OCI-LY3 (cell line): ENCODE data around the gene IGFBP7.

Experiments
- H2AFZ ChIP-seq: fragments of 200-600, 300-600 bp; shearing (Covaris generic); 2 replicates; pipeline ENCODE4 v1.6.0; 2014; ENCODE audit warnings: antibody characterized with exemption, low read depth, low read length
- H3K27ac ChIP-seq: fragments of 200-600, 300-600 bp; sonication (generic); 2 replicates; pipeline ENCODE4 v1.5.1; 2014; ENCODE audit warnings: mild to moderate bottlenecking, low read length, moderate library complexity, mixed read lengths
- H3K27me3 ChIP-seq: fragments of 200-600, 300-600 bp; sonication (generic); 2 replicates; pipeline ENCODE4 v1.6.1; 2014; ENCODE audit warnings: low read depth, low read length, mixed read lengths
- H3K36me3 ChIP-seq: fragments of 200-600, 300-600 bp; sonication (generic); replicated peaks from 2 replicates; pipeline ENCODE3; 2014; ENCODE audit warnings: low read depth, low read length, mixed read lengths
- H3K4me1 ChIP-seq: fragments of 300-600, 200-600 bp; sonication (generic); 2 replicates; pipeline ENCODE4 v1.6.1; 2014; ENCODE audit warnings: low read length, mixed read lengths
- H3K4me2 ChIP-seq: fragments of 200-600, 300-600 bp; sonication (generic); 2 replicates; pipeline ENCODE4 v1.6.1; 2014; ENCODE audit warnings: low read length, mixed read lengths
- H3K4me3 ChIP-seq: fragments of 300-600, 200-600 bp; sonication (generic); 2 replicates; pipeline ENCODE4 v1.5.1; 2014; ENCODE audit warnings: antibody characterized with exemption, mild to moderate bottlenecking, low read length, moderate library complexity
- H3K79me2 ChIP-seq: fragments of 300-600, 200-600 bp; shearing (Covaris generic); 2 replicates; pipeline ENCODE4 v1.6.1; 2014; ENCODE audit warnings: mild to moderate bottlenecking, low read length, mixed read lengths
- H3K9ac ChIP-seq: fragments of 300-600, 200-600 bp; shearing (Covaris generic); 2 replicates; pipeline ENCODE4 v1.6.0; 2014; ENCODE audit warnings: mild to moderate bottlenecking, low read length, moderate library complexity
- H3K9me3 ChIP-seq: fragments of 200-600, 300-600 bp; shearing (Covaris generic); 2 replicates; pipeline ENCODE4 v1.6.1; 2014; ENCODE audit warnings: low read length, mixed read lengths; ENCODE audit not compliant: insufficient read depth
- H4K20me1 ChIP-seq: fragments of 200-600, 300-600 bp; sonication (generic); 2 replicates; pipeline ENCODE4 v1.6.1; 2016; ENCODE audit warnings: low read length, mixed read lengths; ENCODE audit not compliant: insufficient read depth
- CTCF ChIP-seq: fragments of 200-600, 300-600 bp; sonication (generic); IDR thresholded peaks from 2 replicates; pipeline ENCODE4 v1.5.1; 2014; ENCODE audit warnings: antibody characterized with exemption, low read length, low read depth
- EZH2phosphoT487 ChIP-seq: fragments of 200-600 bp; shearing (Covaris generic); IDR thresholded peaks from 2 replicates; pipeline ENCODE4 v1.6.1; 2018; ENCODE audit warnings: antibody characterized with exemption, mixed run types, low read depth

Gene IGFBP7

GRCh38 chr4:57109411-57109846, 756 bp downstream of the IGFBP7 start:
- H3K4me3 ChIP-seq, result no peak overlapping the region
- no peaks in the 10 kb centered on the region; the same call in 1 of the 2 replicates for H3K4me1 ChIP-seq
- H3K27ac ChIP-seq, result no peak overlapping the region
- no peaks in the 10 kb centered on the region for H4K20me1 ChIP-seq
- no peaks in the 10 kb centered on the region for H3K36me3 ChIP-seq
- no peak overlapping the region for H3K4me2 ChIP-seq
- TF ChIP-seq EZH2phosphoT487, result no peak
- TF ChIP-seq CTCF, result no peak
- no peaks in the 10 kb centered on the region for H3K79me2 ChIP-seq
- no peak overlapping the region for H3K9ac ChIP-seq
- H3K27me3 ChIP-seq, result no peaks in the 10 kb centered on the region
- H3K9me3 ChIP-seq, result no peaks in the 10 kb centered on the region
- H2AFZ ChIP-seq, result no peak overlapping the region

- Histone ChIP-seq H3K4me3 (no peak overlapping the region), H3K4me2 (no peak overlapping the region), H3K9ac (no peak overlapping the region), H3K27me3 (no peaks in the 10 kb centered on the region), H2AFZ (no peak overlapping the region), H4K20me1 (no peaks in the 10 kb centered on the region), H3K9me3 (no peaks in the 10 kb centered on the region), H3K79me2 (no peaks in the 10 kb centered on the region), H3K36me3 (no peaks in the 10 kb centered on the region), H3K27ac (no peak overlapping the region), H3K4me1 (no peaks in the 10 kb centered on the region; the same call in 1 of the 2 replicates)
- TF ChIP-seq EZH2phosphoT487 (no peak), CTCF (no peak)
Observed at GRCh38 chr4:57106181-57106580, 4.0 kb downstream of the IGFBP7 start.

GRCh38 chr4:57104706-57105560, 5.3 kb downstream of the IGFBP7 start:
- no peak for TF ChIP-seq CTCF
- no peak for TF ChIP-seq EZH2phosphoT487
- no peaks in the 10 kb centered on the region for H3K27me3 ChIP-seq
- H3K9ac ChIP-seq, result no peak overlapping the region
- H3K4me3 ChIP-seq, result no peak overlapping the region
- H4K20me1 ChIP-seq, result no peaks in the 10 kb centered on the region
- H3K79me2 ChIP-seq, result no peaks in the 10 kb centered on the region
- no peak overlapping the region for H2AFZ ChIP-seq
- no peaks in the 10 kb centered on the region for H3K36me3 ChIP-seq
- no peak overlapping the region for H3K27ac ChIP-seq
- H3K4me1 ChIP-seq, result no peaks in the 10 kb centered on the region
- H3K9me3 ChIP-seq, result no peaks in the 10 kb centered on the region
- H3K4me2 ChIP-seq, result no peak overlapping the region

DNA sequence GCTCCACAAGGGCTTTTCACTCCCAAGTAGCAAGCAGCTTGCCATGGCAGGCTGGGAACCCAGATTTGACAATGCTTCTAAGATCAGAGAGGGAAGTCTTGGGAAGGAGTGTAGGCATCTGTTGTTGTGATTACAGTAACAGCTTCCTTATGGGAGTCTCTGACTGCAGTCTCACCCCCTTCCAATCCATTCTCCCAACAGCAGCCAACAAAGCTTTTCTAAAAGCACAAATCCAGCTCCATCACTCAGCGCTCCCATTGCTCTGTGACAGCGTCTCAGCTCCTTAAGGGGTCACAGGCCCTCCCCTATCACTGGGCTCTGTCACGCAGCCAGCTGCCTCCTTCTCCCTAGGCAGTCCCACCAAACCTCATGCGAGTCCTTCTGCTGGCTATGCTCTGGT, 7.1 kb downstream of the IGFBP7 start:
- no peak overlapping the region for H2AFZ ChIP-seq
- H3K4me3 ChIP-seq, result no peak overlapping the region
- H3K79me2 ChIP-seq, result no peaks in the 10 kb centered on the region
- no peak overlapping the region for H3K9ac ChIP-seq
- H3K9me3 ChIP-seq, result no peaks in the 10 kb centered on the region
- no peaks in the 10 kb centered on the region for H3K36me3 ChIP-seq
- H3K27me3 ChIP-seq, result no peaks in the 10 kb centered on the region
- H3K27ac ChIP-seq, result no peak overlapping the region
- no peak for TF ChIP-seq EZH2phosphoT487
- no peak for TF ChIP-seq CTCF
- no peak overlapping the region for H3K4me2 ChIP-seq
- H4K20me1 ChIP-seq, result no peaks in the 10 kb centered on the region
- H3K4me1 ChIP-seq, result no peaks in the 10 kb centered on the region
